ENCODE results near the gene CD160.
A peak's percentile ranks its signal among the peaks of the same experiment; 100 is the strongest.
"Not testable (repeated sequence)": the region's sequence is repeated elsewhere in the genome, so short reads cannot be mapped to it uniquely, and the experiment has no call there.

The CD160 gene

DNA sequence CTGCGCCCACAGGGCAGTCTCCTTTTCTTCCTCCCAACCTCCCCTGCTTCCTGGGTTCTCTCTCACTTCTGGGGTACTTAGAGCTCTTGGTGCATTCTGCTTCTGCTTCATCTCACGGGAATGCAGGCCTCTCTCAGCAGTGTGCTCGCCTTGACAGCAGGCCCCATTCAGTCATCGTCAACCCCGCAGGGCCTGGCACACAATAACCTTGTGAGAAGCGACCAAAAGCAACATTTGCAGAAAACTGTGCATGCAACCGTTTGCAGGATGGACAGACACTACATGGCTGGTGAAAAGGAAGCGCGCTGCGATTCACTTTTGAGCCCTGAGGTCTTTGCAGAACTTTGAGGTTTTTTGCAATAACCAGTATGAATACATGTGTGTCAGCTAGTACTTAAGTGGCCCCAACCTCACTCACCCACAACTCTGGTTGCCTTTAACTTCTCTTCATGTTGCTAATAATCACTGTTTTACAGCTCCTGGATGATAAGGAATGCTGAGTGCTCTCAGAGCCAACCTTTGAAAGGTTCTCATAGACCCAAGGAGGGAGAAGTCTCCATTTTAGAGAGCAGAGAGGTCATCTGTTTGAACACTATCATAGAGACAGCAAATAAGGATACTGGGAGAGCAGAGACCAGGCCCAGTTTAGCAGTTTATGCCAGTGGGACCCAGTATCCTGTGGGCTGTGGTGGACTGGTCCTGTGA lies 2.5 kb upstream of the CD160 start:
- no peak for TF ChIP-seq ZFX (IDR thresholded peaks at IDR 0.05; ENCODE audit: borderline replicate concordance)
- TF ChIP-seq, protein P1, sequence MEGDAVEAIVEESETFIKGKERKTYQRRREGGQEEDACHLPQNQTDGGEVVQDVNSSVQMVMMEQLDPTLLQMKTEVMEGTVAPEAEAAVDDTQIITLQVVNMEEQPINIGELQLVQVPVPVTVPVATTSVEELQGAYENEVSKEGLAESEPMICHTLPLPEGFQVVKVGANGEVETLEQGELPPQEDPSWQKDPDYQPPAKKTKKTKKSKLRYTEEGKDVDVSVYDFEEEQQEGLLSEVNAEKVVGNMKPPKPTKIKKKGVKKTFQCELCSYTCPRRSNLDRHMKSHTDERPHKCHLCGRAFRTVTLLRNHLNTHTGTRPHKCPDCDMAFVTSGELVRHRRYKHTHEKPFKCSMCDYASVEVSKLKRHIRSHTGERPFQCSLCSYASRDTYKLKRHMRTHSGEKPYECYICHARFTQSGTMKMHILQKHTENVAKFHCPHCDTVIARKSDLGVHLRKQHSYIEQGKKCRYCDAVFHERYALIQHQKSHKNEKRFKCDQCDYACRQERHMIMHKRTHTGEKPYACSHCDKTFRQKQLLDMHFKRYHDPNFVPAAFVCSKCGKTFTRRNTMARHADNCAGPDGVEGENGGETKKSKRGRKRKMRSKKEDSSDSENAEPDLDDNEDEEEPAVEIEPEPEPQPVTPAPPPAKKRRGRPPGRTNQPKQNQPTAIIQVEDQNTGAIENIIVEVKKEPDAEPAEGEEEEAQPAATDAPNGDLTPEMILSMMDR (IDR thresholded peaks at IDR 0.05), result no peak
- no peak overlapping the region for H3K27ac ChIP-seq

DNA sequence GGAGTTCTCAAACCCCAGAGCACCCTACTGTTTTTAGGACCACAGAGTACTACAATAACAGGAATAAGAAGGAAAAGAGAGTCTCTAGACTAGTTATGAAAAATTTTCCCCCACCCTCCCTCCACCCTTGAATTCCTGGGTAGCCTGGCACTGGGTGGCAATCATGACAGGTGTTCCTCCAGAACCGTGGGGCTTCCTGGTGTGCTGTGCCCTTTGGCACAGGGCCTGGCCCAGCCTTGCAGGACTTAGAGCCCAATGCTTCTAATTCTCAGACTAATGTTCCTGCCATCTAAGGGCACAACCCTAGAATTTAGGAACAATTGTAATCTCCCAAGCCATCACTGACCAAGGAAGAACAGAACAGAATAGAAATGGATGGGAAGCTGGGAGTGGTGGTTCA lies 1.5 kb upstream of the CD160 start:
- TF ChIP-seq ZFX (IDR thresholded peaks at IDR 0.05; ENCODE audit: borderline replicate concordance), result no peak
- TF ChIP-seq, protein P1 (IDR thresholded peaks at IDR 0.05), result no peak
- no peak overlapping the region for H3K27ac ChIP-seq

DNA sequence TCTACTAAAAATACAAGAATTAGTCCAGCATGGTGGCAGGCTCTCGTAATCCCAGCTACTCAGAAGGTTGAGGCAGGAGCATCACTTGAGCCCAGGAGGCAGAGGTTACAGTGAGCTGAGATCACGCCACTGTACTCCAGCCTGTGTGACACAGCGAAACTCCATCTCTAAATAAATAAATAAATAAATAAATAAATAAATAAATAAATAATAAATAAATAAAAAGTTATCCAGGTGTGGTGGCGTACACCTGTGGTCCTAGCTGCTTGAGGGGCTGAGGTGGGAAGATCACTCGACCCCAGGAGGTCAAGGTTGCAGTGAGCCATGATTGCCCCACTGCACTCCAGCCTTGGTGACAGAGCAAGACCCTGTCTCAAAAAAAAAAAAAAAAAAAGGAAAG lies 834 bp upstream of the CD160 start:
- not testable (repeated sequence) for H3K27ac ChIP-seq

DNA sequence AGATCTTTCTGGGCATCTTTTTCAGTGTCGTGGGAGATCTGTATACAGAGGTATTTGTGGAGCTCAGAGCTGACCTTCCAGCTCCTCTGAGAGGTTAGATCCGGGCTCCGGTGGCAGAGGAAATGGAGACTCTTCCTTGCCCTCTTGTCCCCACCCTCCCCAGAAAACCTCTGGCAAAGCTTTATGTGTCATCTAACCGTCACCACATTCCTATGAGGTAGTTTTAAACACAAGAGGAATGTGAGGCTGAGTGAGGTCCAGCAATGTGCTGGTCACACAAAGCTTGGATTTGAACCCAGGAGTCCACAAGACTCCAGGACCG lies 1.2 kb downstream of the CD160 start:
- no peak overlapping the region for H3K27ac ChIP-seq
- TF ChIP-seq ZFX (IDR thresholded peaks at IDR 0.05; ENCODE audit: borderline replicate concordance), result no peak
- TF ChIP-seq, protein P1 (IDR thresholded peaks at IDR 0.05), result no peak

DNA sequence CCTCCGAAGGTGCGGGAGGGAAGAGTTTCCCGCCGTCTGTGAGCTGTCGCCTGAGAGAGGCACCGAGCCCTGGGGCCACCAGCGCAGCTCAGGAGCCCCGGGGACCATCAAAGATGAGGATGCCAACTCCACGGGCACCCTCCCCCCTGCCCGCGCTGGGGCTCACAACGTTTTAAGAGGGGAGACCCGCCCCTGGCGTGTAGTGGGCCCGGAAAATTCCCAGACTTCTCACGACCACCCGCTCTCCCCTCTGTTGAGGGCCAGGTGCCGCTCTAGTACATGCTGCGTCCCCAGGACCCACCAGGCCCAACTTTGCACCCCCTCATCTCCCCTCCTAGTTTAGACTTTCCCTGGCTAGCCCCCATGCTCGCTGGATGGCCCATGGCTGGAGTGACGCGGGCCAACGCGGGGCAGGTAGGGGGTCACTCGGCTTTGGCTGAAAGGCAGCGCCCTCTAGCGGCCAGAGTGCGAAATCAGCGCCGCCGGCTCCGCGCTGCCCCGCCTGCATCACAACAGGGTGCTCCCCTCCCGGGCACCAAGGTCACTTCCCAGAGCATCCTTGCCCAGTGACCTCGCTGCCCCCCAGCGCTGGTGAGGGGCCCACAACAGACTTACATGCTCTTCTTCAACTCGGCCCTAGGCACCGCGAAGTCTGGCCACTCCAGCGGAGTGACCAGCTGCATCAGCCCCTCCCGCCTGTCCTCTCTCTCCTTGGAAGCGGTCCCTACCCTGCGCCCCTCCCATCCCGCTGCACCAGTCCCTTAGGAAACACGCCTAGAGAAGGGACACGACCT lies 1.8 kb downstream of the CD160 start:
- no peak overlapping the region for H3K27ac ChIP-seq
- TF ChIP-seq, protein P1 (IDR thresholded peaks at IDR 0.05), result peak; percentile 99
- no peak for TF ChIP-seq ZFX (IDR thresholded peaks at IDR 0.05; ENCODE audit: borderline replicate concordance)

DNA sequence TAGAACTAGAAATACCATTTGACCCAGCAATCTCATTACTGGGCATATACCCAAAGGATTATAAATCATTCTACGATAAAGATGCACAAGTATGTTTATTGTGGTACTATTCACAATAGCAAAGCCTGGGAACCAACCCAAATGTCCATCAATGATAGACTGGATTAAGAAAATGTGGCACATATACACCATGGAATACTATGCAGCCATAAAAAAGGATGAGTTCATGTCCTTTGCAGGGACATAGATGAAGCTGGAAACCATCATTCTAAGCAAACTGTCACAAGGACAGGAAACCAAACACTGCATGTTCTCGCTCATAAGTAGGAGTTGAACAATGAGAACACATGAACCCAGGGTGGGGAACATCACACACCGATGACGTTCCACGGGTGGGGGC lies 6.9 kb downstream of the CD160 start:
- H3K27ac ChIP-seq, result not testable (repeated sequence)

DNA sequence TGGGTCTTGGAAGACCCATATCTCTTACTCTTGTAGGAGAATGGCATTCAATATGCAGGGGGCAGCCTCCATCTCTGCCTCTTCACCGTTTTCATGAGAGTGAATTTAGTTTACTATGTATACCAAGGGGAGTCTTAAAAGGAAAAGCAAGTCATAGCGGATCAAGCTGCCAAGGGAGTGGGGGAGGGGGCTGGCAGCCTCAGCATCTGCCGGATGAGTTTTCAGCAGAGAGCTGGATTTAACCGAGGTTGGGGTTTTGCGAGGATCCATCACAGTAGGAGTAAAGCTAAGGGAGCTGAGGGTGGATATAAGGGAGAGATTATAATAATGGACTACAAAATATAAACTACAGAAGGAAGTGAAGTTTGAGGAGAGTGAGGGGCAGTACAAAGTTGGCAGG lies 9.9 kb downstream of the CD160 start:
- TF ChIP-seq ZFX (IDR thresholded peaks at IDR 0.05; ENCODE audit: borderline replicate concordance), result no peak
- TF ChIP-seq, protein P1 (IDR thresholded peaks at IDR 0.05), result no peak
- H3K27ac ChIP-seq, result no peak overlapping the region

DNA sequence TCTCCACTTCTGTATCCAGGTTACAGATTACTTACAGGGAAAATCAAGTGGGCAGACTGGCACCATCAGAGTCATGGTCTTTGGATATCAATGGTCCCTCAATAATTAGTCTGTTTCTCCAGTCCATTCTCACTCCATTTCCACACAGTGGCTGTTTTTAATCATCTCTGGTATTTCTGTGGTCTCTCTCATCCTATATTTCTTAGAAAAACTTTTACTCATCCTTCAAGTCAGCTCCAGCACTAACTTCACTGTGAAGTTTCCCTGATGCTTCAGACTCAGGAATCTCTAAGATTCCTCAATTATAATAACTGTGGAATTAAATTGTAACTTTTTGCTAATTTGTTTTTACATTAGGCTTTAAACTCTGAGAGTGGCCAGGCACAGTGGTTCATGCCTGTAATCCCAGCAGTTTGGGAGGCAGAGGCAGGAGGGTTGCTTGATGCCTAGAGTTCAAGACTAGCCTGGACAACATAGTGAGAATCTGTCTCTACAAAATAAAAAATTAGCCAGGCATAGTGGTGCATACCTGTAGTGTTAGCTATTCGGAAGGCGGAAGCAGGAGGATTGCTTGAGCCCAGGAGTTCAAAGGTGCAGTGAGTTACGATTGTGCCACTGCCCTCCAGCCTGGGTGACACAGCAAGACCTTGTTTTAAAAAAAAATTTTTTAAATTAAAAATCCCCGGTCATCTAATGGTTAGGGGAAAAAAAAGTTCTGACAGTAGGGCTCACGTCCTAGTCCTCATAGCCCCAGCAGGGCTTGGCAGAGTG lies 10.6 kb downstream of the CD160 start:
- H3K27ac ChIP-seq, result no peak overlapping the region
- no peak for TF ChIP-seq ZFX (IDR thresholded peaks at IDR 0.05; ENCODE audit: borderline replicate concordance)
- TF ChIP-seq, protein P1 (IDR thresholded peaks at IDR 0.05), result no peak

Data from 22Rv1 (cell line).